Superior temporal gyrus (tissue), 1 donor: ENCODE results near the gene DOK6.
"Not testable (repeated sequence)": the region's sequence is repeated elsewhere in the genome, so short reads cannot be mapped to it uniquely, and the experiment has no call there.

Source experiments
- DNase-seq: peaks from one replicate; pipeline ENCODE4 v3.0.0-alpha.2; 2016; ENCODE audit errors: extremely low spot score

The DOK6 gene

GRCh38 chr18:69626171-69626570 lies 225.5 kb downstream of the DOK6 start:
- no peak for DNase-seq

GRCh38 chr18:69626643-69627242 lies 226.1 kb downstream of the DOK6 start:
- DNase-seq = no peak

GRCh38 chr18:69628774-69629359 lies 228.2 kb downstream of the DOK6 start:
- no peak for DNase-seq

GRCh38 chr18:69631281-69631680 lies 230.6 kb downstream of the DOK6 start:
- no peak for DNase-seq

GRCh38 chr18:69635482-69635881 lies 234.8 kb downstream of the DOK6 start:
- DNase-seq = no peak

- no peak for DNase-seq
Observed at GRCh38 chr18:69636529-69637301, 236.0 kb downstream of the DOK6 start.

DNA sequence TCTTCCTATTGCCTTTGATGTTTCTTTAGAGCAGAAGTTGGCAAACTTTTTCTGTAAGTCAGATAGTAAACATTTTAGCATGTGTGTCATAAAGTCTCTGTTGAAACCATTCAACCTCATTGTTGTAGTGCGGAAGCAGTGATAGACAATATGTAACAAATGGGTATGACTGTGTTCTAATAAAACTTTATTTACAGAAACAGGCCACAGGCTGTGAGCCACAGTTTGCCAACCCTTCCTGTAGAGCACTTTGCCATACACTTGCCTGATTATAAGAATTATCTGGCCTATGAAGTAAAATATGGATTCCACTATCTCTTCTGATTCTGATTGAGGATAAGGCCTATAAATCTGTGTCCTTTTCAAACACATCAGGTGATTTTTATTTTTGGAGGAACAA lies 237.4 kb downstream of the DOK6 start:
- no peak for DNase-seq

DNA sequence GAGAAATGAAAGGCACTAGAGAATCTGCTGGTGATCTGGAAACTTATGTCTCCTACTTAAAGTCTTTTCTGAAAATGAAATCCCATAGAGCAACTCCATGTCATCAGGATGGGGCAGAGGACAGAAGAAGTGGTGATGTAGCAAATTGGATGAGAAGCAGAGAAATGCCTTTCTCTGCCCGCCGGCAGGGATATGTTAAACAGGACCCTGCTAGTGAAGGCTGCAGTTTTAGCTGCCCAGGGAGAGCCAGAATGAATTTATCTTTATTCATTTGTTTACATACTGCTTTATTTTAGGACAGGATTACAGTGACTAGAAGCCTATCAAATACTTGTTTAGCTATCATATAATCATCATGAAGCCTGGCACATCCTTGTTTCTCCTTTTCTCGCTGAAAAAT lies 247.0 kb downstream of the DOK6 start:
- DNase-seq = no peak

DNA sequence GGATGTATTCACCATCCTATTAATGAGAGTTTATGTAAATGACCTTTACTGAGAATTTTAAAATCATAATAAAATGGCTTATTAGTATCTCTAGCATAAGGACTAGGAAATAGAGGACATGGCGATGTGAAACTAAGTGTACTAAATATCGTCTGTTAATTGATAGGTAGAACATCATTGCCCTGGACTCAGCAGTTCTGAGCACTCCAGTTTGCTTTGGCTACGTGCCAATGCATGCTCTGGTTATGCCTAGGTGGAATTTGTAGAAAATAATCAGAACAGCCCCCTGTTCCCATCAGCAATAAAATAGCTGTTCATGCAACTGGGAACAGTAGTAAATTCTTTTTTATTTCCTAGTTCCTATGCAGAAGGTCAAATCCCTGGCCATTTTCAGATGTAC lies 247.8 kb downstream of the DOK6 start:
- no peak for DNase-seq

GRCh38 chr18:69649684-69650083 lies 249.0 kb downstream of the DOK6 start:
- no peak for DNase-seq

DNA sequence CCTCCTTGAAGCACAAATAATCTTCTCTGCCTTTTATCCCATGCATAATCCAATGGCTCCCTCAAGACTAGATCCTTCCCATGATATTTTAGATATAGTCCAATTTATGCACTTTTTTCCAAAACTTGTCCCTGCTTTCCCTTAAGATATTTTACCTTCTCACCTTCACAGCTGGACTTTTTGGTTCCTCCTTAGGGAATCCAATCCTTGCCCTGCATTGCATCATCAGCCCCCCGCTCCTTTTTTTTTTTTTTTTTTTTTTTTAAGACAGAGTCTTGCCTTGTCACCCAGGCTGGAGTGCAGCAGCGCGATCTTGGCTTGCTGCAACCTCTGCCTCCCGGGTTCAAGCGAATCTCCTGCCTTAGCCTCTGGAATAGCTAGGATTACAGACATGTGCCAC lies 250.6 kb downstream of the DOK6 start:
- DNase-seq = no peak

DNA sequence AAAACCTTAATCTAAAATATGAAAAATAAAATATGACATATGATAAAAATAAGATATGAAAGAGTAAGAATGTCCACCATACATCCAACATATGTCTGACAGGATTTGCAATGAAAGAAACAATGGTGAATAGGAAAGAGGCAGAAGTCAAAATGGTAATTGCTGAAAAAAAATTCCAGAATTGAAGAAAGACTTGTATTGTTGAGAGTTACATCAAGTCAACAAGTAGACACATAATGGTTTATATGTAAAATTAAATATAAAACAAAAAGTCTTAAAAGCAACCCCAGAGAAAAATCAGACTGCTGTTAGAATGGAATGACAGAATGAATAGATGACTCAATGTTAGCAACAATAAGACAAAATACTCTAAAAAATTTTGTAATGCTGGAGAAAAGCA lies 255.1 kb downstream of the DOK6 start:
- DNase-seq = no peak

- DNase-seq = no peak
Observed at GRCh38 chr18:69658103-69658502, 257.4 kb downstream of the DOK6 start.

DNA sequence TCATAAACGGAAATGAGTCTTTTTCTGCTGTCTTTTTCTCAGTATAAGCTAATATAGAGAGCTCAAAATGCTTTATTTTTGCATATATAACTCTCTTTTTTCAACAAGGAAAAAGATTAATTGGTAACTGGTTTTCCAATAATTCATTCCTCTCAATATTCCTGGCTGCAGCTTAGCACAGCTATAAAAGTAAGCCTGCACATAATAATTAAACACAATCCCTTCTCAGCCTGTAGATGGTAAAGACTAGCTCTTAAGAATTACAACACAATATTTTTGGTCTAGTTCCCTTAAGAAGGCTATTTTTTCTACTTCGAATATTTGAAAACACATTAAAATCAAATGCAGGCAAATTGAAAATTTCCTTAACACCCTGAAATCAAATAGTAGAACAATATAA lies 258.0 kb downstream of the DOK6 start:
- no peak for DNase-seq

- no peak for DNase-seq
Observed at GRCh38 chr18:69659142-69659651, 258.5 kb downstream of the DOK6 start.

GRCh38 chr18:69662090-69662489 lies 261.4 kb downstream of the DOK6 start:
- not testable (repeated sequence) for DNase-seq

DNA sequence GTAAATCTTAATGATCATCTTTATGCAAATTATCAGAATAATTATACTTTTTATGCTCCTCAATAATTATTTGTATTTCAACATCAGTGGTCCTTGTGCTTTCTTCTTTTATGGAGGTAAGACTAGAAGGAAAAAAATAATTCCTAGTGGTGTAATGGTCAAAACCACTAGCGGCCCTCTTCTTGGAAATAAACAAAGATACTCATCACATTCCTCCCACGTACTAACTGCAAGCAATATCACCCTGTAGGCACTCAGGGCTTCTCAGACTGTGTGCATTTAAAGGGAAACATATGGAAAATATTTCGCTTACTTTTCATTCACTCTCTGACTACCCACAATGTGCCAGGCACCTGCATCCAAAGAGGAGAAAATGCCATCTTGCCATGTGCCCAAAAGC lies 263.7 kb downstream of the DOK6 start:
- no peak for DNase-seq

GRCh38 chr18:69674292-69674877 lies 273.7 kb downstream of the DOK6 start:
- no peak for DNase-seq

GRCh38 chr18:69674966-69675365 lies 274.3 kb downstream of the DOK6 start:
- no peak for DNase-seq

- no peak for DNase-seq
Observed at GRCh38 chr18:69677595-69677994, 276.9 kb downstream of the DOK6 start.

- DNase-seq = no peak
Observed at GRCh38 chr18:69680123-69680522, 279.4 kb downstream of the DOK6 start.

DNA sequence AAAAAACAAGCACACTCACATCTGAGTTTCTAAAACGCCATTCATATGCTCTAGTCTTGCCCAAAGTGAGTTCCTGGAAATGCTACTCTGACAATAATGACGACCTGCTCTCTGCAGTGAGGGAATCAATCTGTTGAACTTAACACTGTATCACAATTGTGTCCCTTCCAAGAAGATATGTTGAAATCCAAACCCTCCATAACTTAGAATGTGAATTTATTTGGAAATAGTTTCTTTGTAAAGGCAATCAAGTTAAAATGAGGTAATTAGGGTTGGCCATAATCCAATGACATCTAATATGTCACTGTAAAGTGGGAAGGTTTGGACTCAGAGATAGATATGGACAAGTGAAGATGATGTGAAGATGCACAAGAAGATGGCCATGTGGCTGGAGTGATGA lies 282.5 kb downstream of the DOK6 start:
- no peak for DNase-seq

GRCh38 chr18:69684789-69685188 lies 284.1 kb downstream of the DOK6 start:
- no peak for DNase-seq
